IMR-90 (cell line): ENCODE results near the gene SLIT3. TPM values are rescaled to one million over a fixed set of nuclear protein-coding genes. Genes with fewer than 3 reads are reported as not detected.

Experiments used
- ATAC-seq: fragments of 200-7000 bp; cut with Tn5 transposase; 2 replicates; pipeline ENCODE4 v1.9.1; 2020; ENCODE audit warnings: low read depth, mild to moderate bottlenecking, moderate library complexity
- BruUV-seq: library from RNA; stranded (reverse); fragments of 400-500 nt; replicated peaks from 2 replicates; lab custom pipeline; 2021; lab: Mats Ljungman, UMichigan
- CTCF ChIA-PET: fragments of 300-600 bp; formaldehyde crosslinking; extraction: SDS; loops from one replicate; lab custom pipeline; 2021; ENCODE audit warnings: antibody characterized with exemption; lab: Yijun Ruan, JAX
- POLR2A ChIA-PET: fragments of 300-600 bp; sonication (Branson Sonifier 250); formaldehyde crosslinking; loops from one replicate; lab custom pipeline; 2022; ENCODE audit warnings: antibody characterized with exemption; ENCODE audit not compliant: unreplicated experiment; lab: Charles Lee
- DNase-seq: peaks from one replicate; pipeline ENCODE4 v3.0.0; 2013
- H2AFZ ChIP-seq: replicated peaks from 2 replicates; pipeline ENCODE3; 2013; ENCODE audit warnings: low read length, mild to moderate bottlenecking; ENCODE audit not compliant: poor library complexity
- H2AK5ac ChIP-seq: 2 replicates; pipeline ENCODE4 v1.6.1; 2013; ENCODE audit warnings: low read depth, low read length, inconsistent platforms
- H2AK9ac ChIP-seq: replicated peaks from 2 replicates; pipeline ENCODE3; 2013; ENCODE audit warnings: mild to moderate bottlenecking, low read depth, low read length, moderate library complexity; ENCODE audit not compliant: poor library complexity
- H2BK120ac ChIP-seq: 2 replicates; pipeline ENCODE4 v1.6.1; 2013; ENCODE audit warnings: low read depth, low read length, inconsistent platforms
- H2BK15ac ChIP-seq: 3 replicates; pipeline ENCODE4 v1.6.1; 2013; ENCODE audit warnings: low read depth, low read length, inconsistent platforms
- H2BK20ac ChIP-seq: 2 replicates; pipeline ENCODE4 v1.6.1; 2013; ENCODE audit warnings: low read depth, mild to moderate bottlenecking, inconsistent platforms, low read length, moderate library complexity
- H2BK5ac ChIP-seq: 2 replicates; pipeline ENCODE4 v1.6.1; 2013; ENCODE audit warnings: mild to moderate bottlenecking, low read depth, low read length, inconsistent platforms; ENCODE audit not compliant: poor library complexity, severe bottlenecking
- H3K14ac ChIP-seq: replicated peaks from 2 replicates; pipeline ENCODE4 v1.6.1; 2013; ENCODE audit warnings: low read depth, low read length, inconsistent platforms
- H3K18ac ChIP-seq: 2 replicates; pipeline ENCODE4 v1.6.1; 2013; ENCODE audit warnings: low read depth, low read length, control low read depth
- H3K23ac ChIP-seq: 2 replicates; pipeline ENCODE4 v1.6.1; 2013; ENCODE audit warnings: low read depth, low read length, inconsistent platforms
- H3K27ac ChIP-seq: 2 replicates; pipeline ENCODE4 v1.5.1; 2013; ENCODE audit warnings: mild to moderate bottlenecking, control low read depth, low read length; ENCODE audit not compliant: insufficient read depth
- H3K27me3 ChIP-seq: 2 replicates; pipeline ENCODE4 v1.6.1; 2013; ENCODE audit warnings: low read length; ENCODE audit not compliant: control insufficient read depth, insufficient read depth
- H3K36me3 ChIP-seq: 2 replicates; pipeline ENCODE4 v1.6.1; 2013; ENCODE audit warnings: low read length, mixed read lengths; ENCODE audit not compliant: control insufficient read depth, insufficient read depth
- H3K4ac ChIP-seq: 2 replicates; pipeline ENCODE4 v1.6.1; 2013; ENCODE audit warnings: low read depth, low read length, inconsistent platforms
- H3K4me1 ChIP-seq: 2 replicates; pipeline ENCODE4 v1.6.1; 2013; ENCODE audit warnings: low read length, mixed read lengths; ENCODE audit not compliant: control insufficient read depth, insufficient read depth
- H3K4me2 ChIP-seq: 2 replicates; pipeline ENCODE4 v1.6.1; 2013; ENCODE audit warnings: low read depth, mild to moderate bottlenecking, control low read depth, low read length, moderate library complexity
- H3K4me3 ChIP-seq: 2 replicates; pipeline ENCODE4 v1.5.1; 2013; ENCODE audit warnings: low read depth, mild to moderate bottlenecking, control low read depth, low read length, moderate library complexity; ENCODE audit not compliant: insufficient read depth
- H3K56ac ChIP-seq: 2 replicates; pipeline ENCODE4 v1.6.1; 2013; ENCODE audit warnings: low read length, inconsistent platforms; ENCODE audit not compliant: insufficient read depth; ENCODE audit errors: extremely low read depth
- H3K79me1 ChIP-seq, 2 experiments: 2 replicates each; pipeline ENCODE4 v1.6.1; 2013; ENCODE audit warnings: low read length in 2 of 2, inconsistent platforms in 1 of 2, low read depth in 1 of 2
- H3K9ac ChIP-seq: 2 replicates; pipeline ENCODE4 v1.6.1; 2013; ENCODE audit warnings: low read depth, low read length, control low read depth
- H3K9me1 ChIP-seq: 2 replicates; pipeline ENCODE4 v1.6.1; 2013; ENCODE audit warnings: low read length, inconsistent platforms; ENCODE audit not compliant: insufficient read depth
- H3K9me3 ChIP-seq: 2 replicates; pipeline ENCODE4 v1.6.1; 2013; ENCODE audit warnings: low read length; ENCODE audit not compliant: control insufficient read depth, insufficient read depth
- H4K20me1 ChIP-seq: 2 replicates; pipeline ENCODE4 v1.6.1; 2013; ENCODE audit warnings: low read length, inconsistent platforms; ENCODE audit not compliant: insufficient read depth
- H4K5ac ChIP-seq: 2 replicates; pipeline ENCODE4 v1.6.1; 2013; ENCODE audit warnings: mild to moderate bottlenecking, low read depth, low read length, control low read depth
- H4K8ac ChIP-seq, 2 experiments: 2 replicates each; pipeline ENCODE4 v1.6.1; 2013; ENCODE audit warnings: low read depth in 2 of 2, low read length in 2 of 2, control low read depth in 1 of 2, inconsistent platforms in 1 of 2
- H4K91ac ChIP-seq: 2 replicates; pipeline ENCODE4 v1.6.1; 2013; ENCODE audit warnings: low read depth, low read length, inconsistent platforms; ENCODE audit not compliant: insufficient read depth
- BHLHE40 ChIP-seq: fragments of 150-350 bp; IDR thresholded peaks from 2 replicates; pipeline ENCODE4 v1.6.1; 2016; ENCODE audit warnings: mild to moderate bottlenecking, low read depth, low read length
- CEBPB ChIP-seq: IDR thresholded peaks from 2 replicates; pipeline ENCODE4 v1.6.1; 2012; ENCODE audit warnings: low read depth, low read length, improper control_type of control experiment
- CHD1 ChIP-seq: IDR thresholded peaks from 2 replicates; pipeline ENCODE4 v1.6.1; 2012; ENCODE audit warnings: low read depth, low read length, improper control_type of control experiment
- CTCF ChIP-seq: conservative IDR thresholded peaks from 2 replicates; pipeline ENCODE4 v1.5.1; 2012; ENCODE audit warnings: mild to moderate bottlenecking, low read depth, low read length, improper control_type of control experiment
- ELK1 ChIP-seq: fragments of 150-350 bp; IDR thresholded peaks from 2 replicates; pipeline ENCODE4 v1.6.1; 2016; ENCODE audit warnings: low read depth, mild to moderate bottlenecking, low read length, moderate library complexity, borderline replicate concordance
- FOS ChIP-seq: fragments of 150-350 bp; IDR thresholded peaks from 2 replicates; pipeline ENCODE4 v1.6.1; 2016; ENCODE audit warnings: low read depth, low read length
- MAFK ChIP-seq: IDR thresholded peaks from 2 replicates; pipeline ENCODE4 v1.6.1; 2012; ENCODE audit warnings: low read depth, low read length, improper control_type of control experiment
- MAZ ChIP-seq: IDR thresholded peaks from 2 replicates; pipeline ENCODE4 v1.6.1; 2012; ENCODE audit warnings: low read depth, mild to moderate bottlenecking, low read length, improper control_type of control experiment, moderate library complexity, borderline replicate concordance
- MXI1 ChIP-seq: IDR thresholded peaks from 2 replicates; pipeline ENCODE4 v1.6.1; 2012; ENCODE audit warnings: low read depth, mild to moderate bottlenecking, low read length, moderate library complexity, borderline replicate concordance
- NFE2L2 ChIP-seq: fragments of 150-350 bp; IDR thresholded peaks from 2 replicates; pipeline ENCODE4 v1.6.1; 2016; ENCODE audit warnings: low read depth, mild to moderate bottlenecking, low read length
- POLR2A ChIP-seq: IDR thresholded peaks from 2 replicates; pipeline ENCODE4 v1.6.1; 2012; ENCODE audit warnings: mild to moderate bottlenecking, low read depth, low read length
- RAD21 ChIP-seq: IDR thresholded peaks from 2 replicates; pipeline ENCODE4 v1.6.1; 2012; ENCODE audit warnings: low read length, improper control_type of control experiment
- RCOR1 ChIP-seq: IDR thresholded peaks from 2 replicates; pipeline ENCODE4 v1.6.1; 2012; ENCODE audit warnings: mild to moderate bottlenecking, low read length, improper control_type of control experiment; ENCODE audit not compliant: insufficient replicate concordance
- RFX5 ChIP-seq: IDR thresholded peaks from 2 replicates; pipeline ENCODE4 v1.8.0; 2012; ENCODE audit warnings: low read depth, mild to moderate bottlenecking, low read length, moderate library complexity
- SMC3 ChIP-seq: fragments of 150-350 bp; IDR thresholded peaks from 2 replicates; pipeline ENCODE4 v1.6.1; 2016; ENCODE audit warnings: low read depth, mild to moderate bottlenecking, antibody characterized with exemption, low read length, moderate library complexity
- USF2 ChIP-seq: fragments of 150-350 bp; IDR thresholded peaks from 2 replicates; pipeline ENCODE4 v1.6.1; 2017; ENCODE audit warnings: mild to moderate bottlenecking, antibody characterized with exemption, low read length, low read depth
- WGBS, 2 experiments: methylation state at CpG; one replicate each; pipeline versions ENCODE4 v1.1.5 to v1.1.7; 2013; ENCODE audit warnings: missing lambda C conversion rate in 2 of 2; ENCODE audit not compliant: insufficient read length in 1 of 2; ENCODE audit errors: extremely low coverage in 2 of 2; 5-methylcytosine and 5-hydroxymethylcytosine counted together
- dilution Hi-C: fragments of 300-500 bp; cut with HindIII; formaldehyde crosslinking; loops from one replicate; pipeline ENCODE4 v1.14.3; 2018; ENCODE audit warnings: low sequenced_read_pairs; ENCODE audit not compliant: unreplicated experiment
- in situ Hi-C: fragments of 300-500 bp; cut with MboI; formaldehyde crosslinking; loops from 3 replicates; pipeline ENCODE4 v1.14.3; 2019; ENCODE audit warnings: low sequenced_read_pairs, inconsistent platforms, mixed read lengths
- intact Hi-C: fragments of 100-400 bp; cut with micrococcal nuclease; formaldehyde crosslinking; loops from 2 replicates; pipeline ENCODE4 v1.10.0; 2022
- polyA plus RNA-seq, 3 experiments: library from polyadenylated mRNA; depleted of rRNA; stranded (reverse); fragments of >200 nt; gene quantifications; 2 replicates each; pipeline ENCODE4 v1.2.3, GENCODE V29; 2012; ENCODE audit warnings: low replicate concordance in 1 of 3
- total RNA-seq: library from RNA; depleted of rRNA; stranded (reverse); fragments of >200 nt; gene quantifications from 2 replicates; pipeline ENCODE4 v1.2.3, GENCODE V29; 2012

SLIT3 gene
- total and polyA plus RNA-seq, 2 of the 4 experiments (the other 2 are of a cell fraction), result 0.18 to 0.50 TPM

GRCh38 chr5:168663276-168664004 lies 637.5 kb downstream of the SLIT3 start:
- Histone ChIP-seq H3K18ac (no peak overlapping the region), H3K14ac (no peak overlapping the region), H2AK9ac (no peak overlapping the region), H3K9me1 (no peaks in the 10 kb centered on the region), H3K27me3 (peaks cover 4% of the 10 kb centered on the region; the same call in 1 of the 2 replicates), H4K20me1 (no peaks in the 10 kb centered on the region), H3K4ac (no peak overlapping the region), H3K4me3 (no peak overlapping the region), H3K79me1 (no peaks in the 10 kb centered on the region), H4K5ac (no peak overlapping the region), H2BK120ac (no peak overlapping the region), H3K4me1 (no peaks in the 10 kb centered on the region), H3K36me3 (no peaks in the 10 kb centered on the region), H3K9ac (no peak overlapping the region), H3K4me2 (no peak overlapping the region), H4K91ac (no peak overlapping the region), H2BK20ac (no peak overlapping the region), H3K56ac (no peak overlapping the region), H2AK5ac (no peak overlapping the region), H3K23ac (no peak overlapping the region), H2BK15ac (no peak overlapping the region), H2BK5ac (no peak overlapping the region), H3K27ac (no peak overlapping the region), H2AFZ (no peak overlapping the region), H4K8ac (no peak overlapping the region), H3K9me3 (no peaks in the 10 kb centered on the region)
- WGBS, 2 experiments, result 67% methylated on average over 1 of the region's 1 CpG; no CpG with 5 or more reads in 1 of the 2 experiments
- POLR2A ChIA-PET, result no interaction called here
- BruUV-seq, result no TSS peak
- DNase-seq (no peak), ATAC-seq (no peak)
- in situ Hi-C loops, result no loop called here
- TF ChIP-seq CHD1, result no peak
- TF ChIP-seq RFX5, result no peak
- no peak for TF ChIP-seq POLR2A
- no peak for TF ChIP-seq USF2
- no peak for TF ChIP-seq MAFK
- TF ChIP-seq NFE2L2, result no peak
- no peak for TF ChIP-seq FOS
- no peak for TF ChIP-seq CTCF
- TF ChIP-seq BHLHE40, result no peak
- TF ChIP-seq RAD21, result no peak
- TF ChIP-seq MXI1, result no peak
- no peak for TF ChIP-seq SMC3
- TF ChIP-seq CEBPB, result no peak
- TF ChIP-seq ELK1, result no peak
- TF ChIP-seq MAZ, result no peak
- no peak for TF ChIP-seq RCOR1
- CTCF ChIA-PET, result interaction anchor here (0.6 kb wide), 1 partner anchor 386 kb away, joined by 3 read pairs; no protein-coding TSS in a partner anchor
- dilution Hi-C loops, result no loop called here
- intact Hi-C loops, result no loop called here
